Measurements from ENCODE around the gene SNX9. TPM values are rescaled to one million over a fixed set of nuclear protein-coding genes. Genes with fewer than 3 reads are reported as not detected.
"Not testable (repeated sequence)": the region's sequence is repeated elsewhere in the genome, so short reads cannot be mapped to it uniquely, and the experiment has no call there.

SNX9 gene
- total RNA-seq, 2 donors from 2014 or later: 87.2 to 90.8 TPM

DNA sequence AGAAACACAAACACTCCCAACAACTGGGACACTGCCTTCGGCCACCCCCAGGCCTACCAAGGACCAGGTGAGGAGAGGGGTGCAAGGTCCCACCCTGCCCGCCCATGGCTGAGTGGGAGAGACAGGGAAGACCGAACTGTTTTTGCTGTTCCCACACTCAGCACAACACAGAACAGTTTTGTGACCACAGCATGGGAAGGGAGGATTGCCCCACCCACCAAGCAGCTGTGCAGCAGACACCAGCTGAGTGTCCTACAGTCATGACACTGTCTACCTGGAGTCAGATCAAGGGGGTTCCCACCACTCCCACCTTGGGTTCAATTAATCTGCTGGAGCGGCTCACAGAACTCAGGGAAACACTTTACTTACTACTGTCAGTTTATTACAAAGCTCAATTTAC lies 73.9 kb downstream of the SNX9 start:
- no peak overlapping the region for H3K4me3 ChIP-seq
- no peaks in the 10 kb centered on the region for H3K9me3 ChIP-seq
- ATAC-seq (ENCODE audit: insufficient number of reproducible peaks, low FRiP score, low read depth) (no peak), DNase-seq (ENCODE audit: low spot score) (no peak)
- TF ChIP-seq, protein P1, sequence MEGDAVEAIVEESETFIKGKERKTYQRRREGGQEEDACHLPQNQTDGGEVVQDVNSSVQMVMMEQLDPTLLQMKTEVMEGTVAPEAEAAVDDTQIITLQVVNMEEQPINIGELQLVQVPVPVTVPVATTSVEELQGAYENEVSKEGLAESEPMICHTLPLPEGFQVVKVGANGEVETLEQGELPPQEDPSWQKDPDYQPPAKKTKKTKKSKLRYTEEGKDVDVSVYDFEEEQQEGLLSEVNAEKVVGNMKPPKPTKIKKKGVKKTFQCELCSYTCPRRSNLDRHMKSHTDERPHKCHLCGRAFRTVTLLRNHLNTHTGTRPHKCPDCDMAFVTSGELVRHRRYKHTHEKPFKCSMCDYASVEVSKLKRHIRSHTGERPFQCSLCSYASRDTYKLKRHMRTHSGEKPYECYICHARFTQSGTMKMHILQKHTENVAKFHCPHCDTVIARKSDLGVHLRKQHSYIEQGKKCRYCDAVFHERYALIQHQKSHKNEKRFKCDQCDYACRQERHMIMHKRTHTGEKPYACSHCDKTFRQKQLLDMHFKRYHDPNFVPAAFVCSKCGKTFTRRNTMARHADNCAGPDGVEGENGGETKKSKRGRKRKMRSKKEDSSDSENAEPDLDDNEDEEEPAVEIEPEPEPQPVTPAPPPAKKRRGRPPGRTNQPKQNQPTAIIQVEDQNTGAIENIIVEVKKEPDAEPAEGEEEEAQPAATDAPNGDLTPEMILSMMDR (IDR thresholded peaks at IDR 0.05): no peak
- H3K27ac ChIP-seq: no peak overlapping the region
- H3K27me3 ChIP-seq (replicated peaks; ENCODE audit: insufficient read depth): no peaks in the 10 kb centered on the region
- H3K4me1 ChIP-seq (ENCODE audit: control insufficient read depth in 1 of 2, low read depth in 2 of 2): peaks cover 0 to 18% of the 10 kb centered on the region in 2 donors
- peaks cover 17% of the 10 kb centered on the region for H3K36me3 ChIP-seq

- Histone ChIP-seq H3K4me1 (ENCODE audit: control insufficient read depth in 1 of 2, low read depth in 2 of 2) (peaks cover 0 to 18% of the 10 kb centered on the region in 2 donors), H3K9me3 (no peaks in the 10 kb centered on the region), H3K27me3 (replicated peaks; ENCODE audit: insufficient read depth) (no peaks in the 10 kb centered on the region), H3K4me3 (no peak overlapping the region), H3K27ac (no peak overlapping the region), H3K36me3 (peaks cover 17% of the 10 kb centered on the region)
- DNase-seq (ENCODE audit: low spot score): no peak
- ATAC-seq (ENCODE audit: insufficient number of reproducible peaks, low FRiP score, low read depth): no peak
- TF ChIP-seq, protein P1 (IDR thresholded peaks at IDR 0.05): no peak
Measured at GRCh38 chr6:157898169-157898568, 75.1 kb downstream of the SNX9 start.

DNA sequence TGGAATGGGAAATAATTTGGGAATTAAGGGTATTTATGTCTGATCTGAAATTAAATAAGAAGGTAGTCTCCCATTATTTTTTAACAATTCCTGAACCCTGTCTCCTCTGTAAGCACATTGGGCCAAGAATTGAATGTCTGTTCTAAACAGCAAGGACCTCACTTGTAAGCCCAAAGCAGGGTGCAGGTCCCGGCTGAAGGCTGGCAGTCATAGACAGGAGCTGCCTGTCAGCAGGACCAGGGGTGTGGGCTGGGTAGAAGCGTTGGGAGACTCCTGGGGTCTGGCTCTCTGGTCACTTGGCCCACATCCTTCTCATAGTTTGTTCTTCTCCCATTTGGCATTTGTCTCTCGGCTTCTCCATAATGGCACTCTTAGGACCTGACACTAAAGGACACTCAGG lies 75.6 kb downstream of the SNX9 start:
- peaks cover 17% of the 10 kb centered on the region for H3K36me3 ChIP-seq
- H3K9me3 ChIP-seq: no peaks in the 10 kb centered on the region
- TF ChIP-seq, protein P1 (IDR thresholded peaks at IDR 0.05): no peak
- ATAC-seq (ENCODE audit: insufficient number of reproducible peaks, low FRiP score, low read depth) (no peak), DNase-seq (ENCODE audit: low spot score) (no peak)
- H3K4me1 ChIP-seq (ENCODE audit: control insufficient read depth in 1 of 2, low read depth in 2 of 2): peaks cover 0 to 18% of the 10 kb centered on the region in 2 donors
- H3K27me3 ChIP-seq (replicated peaks; ENCODE audit: insufficient read depth): no peaks in the 10 kb centered on the region
- H3K4me3 ChIP-seq: no peak overlapping the region
- no peak overlapping the region for H3K27ac ChIP-seq

- not testable (repeated sequence) for DNase-seq (ENCODE audit: low spot score); H3K4me3 ChIP-seq; ATAC-seq (ENCODE audit: insufficient number of reproducible peaks, low FRiP score, low read depth); H3K9me3 ChIP-seq; H3K27me3 ChIP-seq (replicated peaks; ENCODE audit: insufficient read depth); H3K27ac ChIP-seq
- Histone ChIP-seq H3K4me1 (ENCODE audit: control insufficient read depth in 1 of 2, low read depth in 2 of 2) (peaks cover 0 to 18% of the 10 kb centered on the region in 2 donors), H3K36me3 (peaks cover 21% of the 10 kb centered on the region)
Measured at GRCh38 chr6:157900262-157900661, 77.2 kb downstream of the SNX9 start.

DNA sequence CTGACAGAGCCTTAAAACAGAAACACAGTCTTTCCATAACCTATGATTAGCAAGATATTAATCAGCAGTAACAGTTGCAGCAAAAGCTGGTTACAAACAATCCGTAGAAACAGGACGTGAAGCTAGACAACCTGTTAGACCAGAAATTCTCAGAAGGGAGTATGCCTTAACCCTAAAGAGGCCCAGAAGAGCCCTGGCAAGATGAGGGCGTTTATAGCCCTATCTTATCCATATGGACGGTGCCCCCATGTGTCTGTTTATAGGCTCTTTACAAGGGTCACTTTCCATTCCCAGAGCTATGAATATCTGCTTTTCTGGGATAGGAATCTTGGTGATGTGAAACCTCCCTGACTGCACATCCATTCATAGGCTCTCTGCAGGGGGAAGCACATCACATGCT lies 77.7 kb downstream of the SNX9 start:
- peaks cover 21% of the 10 kb centered on the region for H3K36me3 ChIP-seq
- not testable (repeated sequence) for H3K27ac ChIP-seq; ATAC-seq (ENCODE audit: insufficient number of reproducible peaks, low FRiP score, low read depth)

DNA sequence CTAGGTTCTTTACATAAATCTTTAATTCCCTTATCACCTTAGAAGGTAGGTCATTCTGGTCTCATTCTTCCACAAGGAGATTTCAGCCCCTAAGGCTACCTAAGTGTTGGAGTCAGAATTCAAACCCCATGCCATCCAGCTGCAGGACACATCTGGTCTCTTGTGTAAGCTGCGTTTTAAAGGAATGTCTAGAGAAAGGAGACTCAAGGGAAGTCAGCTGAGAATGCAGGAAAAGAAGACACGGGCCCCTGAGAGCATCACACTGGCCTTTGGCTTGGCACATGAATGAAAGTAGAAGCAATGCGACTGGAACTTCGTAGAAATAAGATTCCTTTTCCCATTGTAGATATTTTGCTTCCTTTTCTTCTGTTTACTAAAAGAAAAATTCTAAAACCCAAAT lies 82.0 kb downstream of the SNX9 start:
- H3K27ac ChIP-seq: no peak overlapping the region
- TF ChIP-seq, protein P1 (IDR thresholded peaks at IDR 0.05): no peak
- H3K9me3 ChIP-seq: no peaks in the 10 kb centered on the region
- H3K4me3 ChIP-seq: no peak overlapping the region
- H3K36me3 ChIP-seq: peaks cover 9% of the 10 kb centered on the region
- ATAC-seq (ENCODE audit: insufficient number of reproducible peaks, low FRiP score, low read depth): no peak
- no peak for DNase-seq (ENCODE audit: low spot score)
- peaks cover 0 to 13% of the 10 kb centered on the region in 2 donors for H3K4me1 ChIP-seq (ENCODE audit: control insufficient read depth in 1 of 2, low read depth in 2 of 2)
- no peaks in the 10 kb centered on the region for H3K27me3 ChIP-seq (replicated peaks; ENCODE audit: insufficient read depth)

More for the DNA sequence above, 77.7 kb downstream of the SNX9 start:
- H3K27me3 ChIP-seq (replicated peaks; ENCODE audit: insufficient read depth); H3K4me3 ChIP-seq; H3K9me3 ChIP-seq; DNase-seq (ENCODE audit: low spot score): not testable (repeated sequence)
- peaks cover 0 to 18% of the 10 kb centered on the region in 2 donors for H3K4me1 ChIP-seq (ENCODE audit: control insufficient read depth in 1 of 2, low read depth in 2 of 2)
